ENCODE data around the gene KRTAP9-3. TPM values are rescaled to one million over a fixed set of nuclear protein-coding genes. Genes with fewer than 3 reads are reported as not detected.

Gene KRTAP9-3
- total and polyA plus RNA-seq, 10 of the 15 experiments (the other 5 are each of a cell fraction or from before 2014, with no cell fraction given), result not detected

DNA sequence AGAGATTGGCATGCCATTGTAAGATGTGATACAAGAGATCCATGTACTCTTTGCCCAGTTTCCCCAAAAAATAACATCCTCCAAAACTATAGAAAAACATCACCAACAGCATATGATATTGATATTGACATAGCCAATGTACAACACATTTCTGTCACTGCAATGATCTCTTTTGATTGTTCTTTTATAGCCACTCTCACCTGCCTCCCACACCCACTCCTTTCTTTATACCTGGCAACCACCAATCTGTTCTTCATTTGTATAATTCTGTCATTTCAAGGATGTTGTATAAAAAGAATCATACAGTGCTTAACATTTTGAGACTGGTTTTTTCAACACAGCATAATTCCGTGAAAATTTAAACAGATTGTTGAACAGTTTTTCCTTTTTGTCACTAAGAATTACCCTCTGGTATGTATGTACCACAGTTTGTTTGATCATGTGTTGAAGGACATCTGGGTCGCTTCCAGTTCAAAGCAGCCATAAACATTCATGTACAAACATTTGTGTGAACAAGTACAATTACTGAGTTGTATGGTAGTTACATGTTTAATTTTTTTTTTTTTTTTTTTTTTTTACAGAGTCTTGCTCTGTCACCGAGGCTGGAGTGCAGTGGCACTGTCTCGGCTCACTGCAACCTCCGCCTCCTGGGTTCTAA is 32.7 kb upstream of the KRTAP9-3 start:
- no peaks in the 10 kb centered on the region for H3K36me3 ChIP-seq (ENCODE audit: control insufficient read depth in 2 of 2, insufficient read depth in 2 of 2, low read length in 1 of 2)
- 47% methylated on average over 4 of the region's 5 CpGs for WGBS (ENCODE audit: insufficient coverage, insufficient replicate concordance, low lambda C conversion rate, missing lambda C conversion rate)
- no peak overlapping the region for H3K4me2 ChIP-seq (ENCODE audit: control insufficient read depth, insufficient read depth)
- H3K9ac ChIP-seq (ENCODE audit: control insufficient read depth, insufficient read depth, low read length), result no peak overlapping the region
- ChIA-PET CTCF (no interaction called here), SMC1A (ENCODE audit: uncharacterized antibody, unreplicated experiment) (no interaction called here), RAD21 (ENCODE audit: unreplicated experiment) (no interaction called here), POLR2A (no interaction called here)
- intact Hi-C loops (cut with micrococcal nuclease; ENCODE audit: unreplicated experiment) (no loop called here), in situ Hi-C loops (cut with MboI) (no loop called here)
- no peaks in the 10 kb centered on the region for H4K20me1 ChIP-seq (ENCODE audit: control insufficient read depth, insufficient read depth)
- FAIRE-seq (no peak), ATAC-seq (no peak), DNase-seq (ENCODE audit: low read depth, low spot score) (no peak)
- no peaks in the 10 kb centered on the region for H3K4me1 ChIP-seq (ENCODE audit: control insufficient read depth, insufficient read depth, low read length)
- no peaks in the 10 kb centered on the region for H3K27me3 ChIP-seq (replicated peaks in 1 of 2; ENCODE audit: control insufficient read depth in 2 of 2, insufficient read depth in 2 of 2, low read length in 1 of 2)
- no TSS peak for BruUV-seq (replicated peaks)
- no peak overlapping the region for H3K27ac ChIP-seq (ENCODE audit: control insufficient read depth, insufficient read depth)
- no peaks in the 10 kb centered on the region for H3K79me2 ChIP-seq (ENCODE audit: control insufficient read depth, insufficient read depth, low read length)
- no peaks in the 10 kb centered on the region for H3K9me3 ChIP-seq (replicated peaks; ENCODE audit: control insufficient read depth, insufficient read depth, low read length)
- no peak overlapping the region for H3K4me3 ChIP-seq
- TF ChIP-seq CBX5 (IDR thresholded peaks at IDR 0.05; ENCODE audit: low read depth), result no peak
- TF ChIP-seq STAT3 (IDR thresholded peaks at IDR 0.05; ENCODE audit: low read depth, low read length), result no peak
- TF ChIP-seq RFX5 (IDR thresholded peaks at IDR 0.05; ENCODE audit: low read depth, low read length), result no peak
- no peak for TF ChIP-seq LARP7 (IDR thresholded peaks at IDR 0.05)
- no peak for TF ChIP-seq IKZF2 (IDR thresholded peaks at IDR 0.05)
- TF ChIP-seq SPI1 (IDR thresholded peaks at IDR 0.05; ENCODE audit: borderline replicate concordance, insufficient read depth, low read depth, low read length), result no peak
- TF ChIP-seq MTA2 (IDR thresholded peaks at IDR 0.05; ENCODE audit: low read depth), result no peak
- H2AFZ ChIP-seq (ENCODE audit: control insufficient read depth, low read depth, low read length), result no peak overlapping the region

DNA sequence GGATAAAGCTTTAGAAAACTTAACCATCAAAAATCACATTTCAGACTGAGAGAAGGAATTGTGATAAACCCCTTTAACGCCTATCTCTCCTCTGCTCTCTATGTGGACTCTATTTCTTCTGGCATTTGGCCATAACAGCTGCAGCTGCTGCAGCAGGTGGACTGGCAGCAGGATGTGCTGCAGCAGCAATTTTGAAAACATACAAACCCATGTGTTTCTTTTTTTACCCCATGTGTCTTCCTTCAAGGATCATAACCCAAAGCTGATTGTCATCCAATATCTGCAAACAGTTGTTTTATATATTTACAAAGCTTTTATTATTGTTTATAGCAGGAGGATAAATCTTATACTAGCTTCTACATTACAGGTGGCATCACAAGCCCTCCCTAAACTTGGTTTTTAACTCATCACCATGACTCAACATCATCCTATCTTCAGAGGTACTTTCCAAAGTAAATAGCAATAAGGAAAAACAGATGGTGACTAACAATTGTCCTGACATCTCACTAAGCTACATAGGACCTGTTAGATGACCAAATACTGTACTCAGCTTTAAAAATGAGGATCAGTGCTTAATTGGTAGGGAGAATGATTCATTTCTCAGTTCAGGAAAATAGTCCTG is 20.3 kb upstream of the KRTAP9-3 start:
- SMC1A ChIA-PET (ENCODE audit: uncharacterized antibody, unreplicated experiment), result no interaction called here
- FAIRE-seq, result no peak
- intact Hi-C loops (cut with micrococcal nuclease; ENCODE audit: unreplicated experiment), result no loop called here
- CTCF ChIA-PET, result no interaction called here
- 0% methylated on average over 1 of the region's 1 CpG for WGBS (ENCODE audit: insufficient coverage, insufficient replicate concordance, low lambda C conversion rate, missing lambda C conversion rate)
- H4K20me1 ChIP-seq (ENCODE audit: control insufficient read depth, insufficient read depth), result no peaks in the 10 kb centered on the region
- RAD21 ChIA-PET (ENCODE audit: unreplicated experiment), result no interaction called here
- H3K27me3 ChIP-seq (replicated peaks in 1 of 2; ENCODE audit: control insufficient read depth in 2 of 2, insufficient read depth in 2 of 2, low read length in 1 of 2), result no peaks in the 10 kb centered on the region; a peak in 1 of 4 replicates
- H3K4me2 ChIP-seq (ENCODE audit: control insufficient read depth, insufficient read depth), result no peak overlapping the region
- H2AFZ ChIP-seq (ENCODE audit: control insufficient read depth, low read depth, low read length), result no peak overlapping the region
- H3K27ac ChIP-seq (ENCODE audit: control insufficient read depth, insufficient read depth), result no peak overlapping the region
- H3K4me1 ChIP-seq (ENCODE audit: control insufficient read depth, insufficient read depth, low read length), result no peaks in the 10 kb centered on the region
- no peak for DNase-seq (ENCODE audit: low read depth, low spot score)
- in situ Hi-C loops (cut with MboI), result no loop called here
- ATAC-seq, result no peak
- POLR2A ChIA-PET, result no interaction called here
- no peaks in the 10 kb centered on the region for H3K36me3 ChIP-seq (ENCODE audit: control insufficient read depth in 2 of 2, insufficient read depth in 2 of 2, low read length in 1 of 2)
- BruUV-seq (replicated peaks), result no TSS peak
- no peaks in the 10 kb centered on the region for H3K9me3 ChIP-seq (replicated peaks; ENCODE audit: control insufficient read depth, insufficient read depth, low read length)
- no peaks in the 10 kb centered on the region for H3K79me2 ChIP-seq (ENCODE audit: control insufficient read depth, insufficient read depth, low read length)
- H3K4me3 ChIP-seq, result no peak overlapping the region
- H3K9ac ChIP-seq (ENCODE audit: control insufficient read depth, insufficient read depth, low read length), result no peak overlapping the region
- TF ChIP-seq STAT3 (IDR thresholded peaks at IDR 0.05; ENCODE audit: low read depth, low read length), result no peak
- TF ChIP-seq NRF1 (conservative IDR thresholded peaks at IDR 0.05; ENCODE audit: low read depth, low read length), result no peak
- TF ChIP-seq POLR2A (IDR thresholded peaks at IDR 0.05; ENCODE audit: low read depth, low read length), result no peak
- TF ChIP-seq NBN (IDR thresholded peaks at IDR 0.05), result no peak
- TF ChIP-seq, protein P1, sequence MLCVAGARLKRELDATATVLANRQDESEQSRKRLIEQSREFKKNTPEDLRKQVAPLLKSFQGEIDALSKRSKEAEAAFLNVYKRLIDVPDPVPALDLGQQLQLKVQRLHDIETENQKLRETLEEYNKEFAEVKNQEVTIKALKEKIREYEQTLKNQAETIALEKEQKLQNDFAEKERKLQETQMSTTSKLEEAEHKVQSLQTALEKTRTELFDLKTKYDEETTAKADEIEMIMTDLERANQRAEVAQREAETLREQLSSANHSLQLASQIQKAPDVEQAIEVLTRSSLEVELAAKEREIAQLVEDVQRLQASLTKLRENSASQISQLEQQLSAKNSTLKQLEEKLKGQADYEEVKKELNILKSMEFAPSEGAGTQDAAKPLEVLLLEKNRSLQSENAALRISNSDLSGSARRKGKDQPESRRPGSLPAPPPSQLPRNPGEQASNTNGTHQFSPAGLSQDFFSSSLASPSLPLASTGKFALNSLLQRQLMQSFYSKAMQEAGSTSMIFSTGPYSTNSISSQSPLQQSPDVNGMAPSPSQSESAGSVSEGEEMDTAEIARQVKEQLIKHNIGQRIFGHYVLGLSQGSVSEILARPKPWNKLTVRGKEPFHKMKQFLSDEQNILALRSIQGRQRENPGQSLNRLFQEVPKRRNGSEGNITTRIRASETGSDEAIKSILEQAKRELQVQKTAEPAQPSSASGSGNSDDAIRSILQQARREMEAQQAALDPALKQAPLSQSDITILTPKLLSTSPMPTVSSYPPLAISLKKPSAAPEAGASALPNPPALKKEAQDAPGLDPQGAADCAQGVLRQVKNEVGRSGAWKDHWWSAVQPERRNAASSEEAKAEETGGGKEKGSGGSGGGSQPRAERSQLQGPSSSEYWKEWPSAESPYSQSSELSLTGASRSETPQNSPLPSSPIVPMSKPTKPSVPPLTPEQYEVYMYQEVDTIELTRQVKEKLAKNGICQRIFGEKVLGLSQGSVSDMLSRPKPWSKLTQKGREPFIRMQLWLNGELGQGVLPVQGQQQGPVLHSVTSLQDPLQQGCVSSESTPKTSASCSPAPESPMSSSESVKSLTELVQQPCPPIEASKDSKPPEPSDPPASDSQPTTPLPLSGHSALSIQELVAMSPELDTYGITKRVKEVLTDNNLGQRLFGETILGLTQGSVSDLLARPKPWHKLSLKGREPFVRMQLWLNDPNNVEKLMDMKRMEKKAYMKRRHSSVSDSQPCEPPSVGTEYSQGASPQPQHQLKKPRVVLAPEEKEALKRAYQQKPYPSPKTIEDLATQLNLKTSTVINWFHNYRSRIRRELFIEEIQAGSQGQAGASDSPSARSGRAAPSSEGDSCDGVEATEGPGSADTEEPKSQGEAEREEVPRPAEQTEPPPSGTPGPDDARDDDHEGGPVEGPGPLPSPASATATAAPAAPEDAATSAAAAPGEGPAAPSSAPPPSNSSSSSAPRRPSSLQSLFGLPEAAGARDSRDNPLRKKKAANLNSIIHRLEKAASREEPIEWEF (IDR thresholded peaks at IDR 0.05; ENCODE audit: insufficient replicate concordance, low read depth, low read length), result no peak
- no peak for TF ChIP-seq NR2C1 (IDR thresholded peaks at IDR 0.05)
